Skeletal muscle satellite cell (primary cell): ENCODE measurements around the gene TP53BP1.

Source experiments
- H3K27me3 ChIP-seq: 2 replicates; pipeline ENCODE4 v1.7.0; 2013; ENCODE audit warnings: low read length; ENCODE audit not compliant: control insufficient read depth, insufficient read depth
- H3K36me3 ChIP-seq: 2 replicates; pipeline ENCODE4 v1.7.0; 2013; ENCODE audit warnings: mild to moderate bottlenecking, control low read depth, low read length; ENCODE audit not compliant: insufficient read depth
- H3K4me1 ChIP-seq: 2 replicates; pipeline ENCODE4 v1.7.0; 2013; ENCODE audit warnings: low read length; ENCODE audit not compliant: control insufficient read depth, insufficient read depth
- H3K4me2 ChIP-seq: 2 replicates; pipeline ENCODE4 v1.7.0; 2013; ENCODE audit warnings: mild to moderate bottlenecking, low read length
- H3K4me3 ChIP-seq: 2 replicates; pipeline ENCODE4 v1.7.0; 2013; ENCODE audit warnings: low read length
- H3K9ac ChIP-seq: 2 replicates; pipeline ENCODE4 v1.7.0; 2013; ENCODE audit warnings: mild to moderate bottlenecking, low read depth, low read length, moderate library complexity
- H3K9me3 ChIP-seq: replicated peaks from 2 replicates; pipeline ENCODE4 v1.7.0; 2013; ENCODE audit warnings: mild to moderate bottlenecking, control low read depth, low read length

TP53BP1 gene

DNA sequence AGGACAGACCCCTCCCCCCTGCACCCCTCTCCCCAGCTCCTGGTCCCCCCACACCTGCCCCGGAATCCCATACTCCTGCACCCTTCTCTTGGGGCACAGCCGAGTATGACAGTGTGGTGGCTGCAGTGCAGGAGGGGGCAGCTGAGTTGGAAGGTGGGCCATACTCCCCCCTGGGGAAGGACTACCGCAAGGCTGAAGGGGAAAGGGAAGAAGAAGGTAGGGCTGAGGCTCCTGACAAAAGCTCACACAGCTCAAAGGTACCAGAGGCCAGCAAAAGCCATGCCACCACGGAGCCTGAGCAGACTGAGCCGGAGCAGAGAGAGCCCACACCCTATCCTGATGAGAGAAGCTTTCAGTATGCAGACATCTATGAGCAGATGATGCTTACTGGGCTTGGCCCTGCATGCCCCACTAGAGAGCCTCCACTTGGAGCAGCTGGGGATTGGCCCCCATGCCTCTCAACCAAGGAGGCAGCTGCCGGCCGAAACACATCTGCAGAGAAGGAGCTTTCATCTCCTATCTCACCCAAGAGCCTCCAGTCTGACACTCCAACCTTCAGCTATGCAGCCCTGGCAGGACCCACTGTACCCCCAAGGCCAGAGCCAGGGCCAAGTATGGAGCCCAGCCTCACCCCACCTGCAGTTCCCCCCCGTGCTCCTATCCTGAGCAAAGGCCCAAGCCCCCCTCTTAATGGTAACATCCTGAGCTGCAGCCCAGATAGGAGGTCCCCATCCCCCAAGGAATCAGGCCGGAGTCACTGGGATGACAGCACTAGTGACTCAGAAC, 34.3 kb upstream of the TP53BP1 start:
- H3K4me2 ChIP-seq, result no peak overlapping the region
- H3K36me3 ChIP-seq, result peaks cover 42% of the 10 kb centered on the region
- H3K4me1 ChIP-seq, result no peaks in the 10 kb centered on the region
- H3K9ac ChIP-seq, result no peak overlapping the region
- no peaks in the 10 kb centered on the region for H3K27me3 ChIP-seq
- H3K9me3 ChIP-seq, result no peaks in the 10 kb centered on the region
- no peak overlapping the region for H3K4me3 ChIP-seq

DNA sequence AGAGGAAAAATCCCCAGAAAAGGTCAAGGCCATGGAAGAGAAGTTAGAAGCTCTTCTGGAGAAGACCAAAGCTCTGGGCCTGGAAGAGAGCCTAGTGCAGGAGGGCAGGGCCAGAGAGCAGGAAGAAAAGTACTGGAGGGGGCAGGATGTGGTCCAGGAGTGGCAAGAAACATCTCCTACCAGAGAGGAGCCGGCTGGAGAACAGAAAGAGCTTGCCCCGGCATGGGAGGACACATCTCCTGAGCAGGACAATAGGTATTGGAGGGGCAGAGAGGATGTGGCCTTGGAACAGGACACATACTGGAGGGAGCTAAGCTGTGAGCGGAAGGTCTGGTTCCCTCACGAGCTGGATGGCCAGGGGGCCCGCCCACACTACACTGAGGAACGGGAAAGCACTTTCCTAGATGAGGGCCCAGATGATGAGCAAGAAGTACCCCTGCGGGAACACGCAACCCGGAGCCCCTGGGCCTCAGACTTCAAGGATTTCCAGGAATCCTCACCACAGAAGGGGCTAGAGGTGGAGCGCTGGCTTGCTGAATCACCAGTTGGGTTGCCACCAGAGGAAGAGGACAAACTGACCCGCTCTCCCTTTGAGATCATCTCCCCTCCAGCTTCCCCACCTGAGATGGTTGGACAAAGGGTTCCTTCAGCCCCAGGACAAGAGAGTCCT, 33.4 kb upstream of the TP53BP1 start:
- Histone ChIP-seq H3K36me3 (peaks cover 50% of the 10 kb centered on the region), H3K27me3 (no peaks in the 10 kb centered on the region), H3K9ac (no peak overlapping the region), H3K4me2 (no peak overlapping the region), H3K4me3 (no peak overlapping the region), H3K4me1 (no peaks in the 10 kb centered on the region), H3K9me3 (no peaks in the 10 kb centered on the region)

DNA sequence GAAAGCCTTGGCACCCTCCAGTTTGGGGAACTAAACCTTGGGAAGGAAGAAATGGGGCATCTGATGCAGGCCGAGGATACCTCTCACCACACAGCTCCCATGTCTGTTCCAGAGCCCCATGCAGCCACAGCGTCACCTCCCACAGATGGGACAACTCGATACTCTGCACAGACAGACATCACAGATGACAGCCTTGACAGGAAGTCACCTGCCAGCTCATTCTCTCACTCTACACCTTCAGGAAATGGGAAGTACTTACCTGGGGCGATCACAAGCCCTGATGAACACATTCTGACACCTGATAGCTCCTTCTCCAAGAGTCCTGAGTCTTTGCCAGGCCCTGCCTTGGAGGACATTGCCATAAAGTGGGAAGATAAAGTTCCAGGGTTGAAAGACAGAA, 32.2 kb upstream of the TP53BP1 start:
- Histone ChIP-seq H3K27me3 (no peaks in the 10 kb centered on the region), H3K9ac (no peak overlapping the region), H3K4me2 (no peak overlapping the region), H3K4me1 (no peaks in the 10 kb centered on the region), H3K4me3 (no peak overlapping the region), H3K36me3 (peaks cover 59% of the 10 kb centered on the region), H3K9me3 (no peaks in the 10 kb centered on the region)

DNA sequence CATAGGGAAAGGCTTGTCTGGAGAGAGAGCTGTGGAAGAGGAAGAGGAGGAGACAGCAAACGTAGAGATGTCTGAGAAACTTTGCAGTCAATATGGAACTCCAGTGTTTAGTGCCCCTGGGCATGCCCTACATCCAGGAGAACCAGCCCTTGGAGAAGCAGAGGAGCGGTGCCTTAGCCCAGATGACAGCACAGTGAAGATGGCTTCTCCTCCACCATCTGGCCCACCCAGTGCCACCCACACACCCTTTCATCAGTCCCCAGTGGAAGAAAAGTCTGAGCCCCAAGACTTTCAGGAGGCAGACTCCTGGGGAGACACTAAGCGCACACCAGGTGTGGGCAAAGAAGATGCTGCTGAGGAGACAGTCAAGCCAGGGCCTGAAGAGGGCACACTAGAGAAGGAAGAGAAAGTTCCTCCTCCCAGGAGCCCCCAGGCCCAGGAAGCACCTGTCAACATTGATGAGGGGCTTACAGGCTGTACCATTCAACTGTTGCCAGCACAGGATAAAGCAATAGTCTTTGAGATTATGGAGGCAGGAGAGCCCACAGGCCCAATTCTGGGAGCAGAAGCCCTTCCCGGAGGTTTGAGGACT, 31.4 kb upstream of the TP53BP1 start:
- H3K9me3 ChIP-seq, result no peaks in the 10 kb centered on the region
- H3K9ac ChIP-seq, result no peak overlapping the region
- no peak overlapping the region for H3K4me2 ChIP-seq
- H3K4me3 ChIP-seq, result no peak overlapping the region
- peaks cover 59% of the 10 kb centered on the region for H3K36me3 ChIP-seq
- no peaks in the 10 kb centered on the region for H3K27me3 ChIP-seq
- peaks cover 2% of the 10 kb centered on the region for H3K4me1 ChIP-seq

DNA sequence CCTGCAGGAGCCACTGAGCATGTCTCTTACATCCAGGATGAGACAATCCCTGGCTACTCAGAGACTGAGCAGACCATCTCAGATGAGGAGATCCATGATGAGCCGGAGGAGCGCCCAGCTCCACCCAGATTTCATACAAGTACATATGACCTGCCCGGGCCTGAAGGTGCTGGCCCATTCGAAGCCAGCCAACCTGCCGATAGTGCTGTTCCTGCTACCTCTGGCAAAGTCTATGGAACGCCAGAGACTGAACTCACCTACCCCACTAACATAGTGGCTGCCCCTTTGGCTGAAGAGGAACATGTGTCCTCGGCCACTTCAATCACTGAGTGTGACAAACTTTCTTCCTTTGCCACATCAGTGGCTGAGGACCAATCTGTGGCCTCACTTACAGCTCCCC, 30.7 kb upstream of the TP53BP1 start:
- peaks cover 9% of the 10 kb centered on the region for H3K4me1 ChIP-seq
- no peak overlapping the region for H3K4me2 ChIP-seq
- H3K36me3 ChIP-seq, result peaks cover 59% of the 10 kb centered on the region
- H3K27me3 ChIP-seq, result no peaks in the 10 kb centered on the region
- H3K9me3 ChIP-seq, result no peaks in the 10 kb centered on the region
- H3K4me3 ChIP-seq, result no peak overlapping the region
- H3K9ac ChIP-seq, result no peak overlapping the region

DNA sequence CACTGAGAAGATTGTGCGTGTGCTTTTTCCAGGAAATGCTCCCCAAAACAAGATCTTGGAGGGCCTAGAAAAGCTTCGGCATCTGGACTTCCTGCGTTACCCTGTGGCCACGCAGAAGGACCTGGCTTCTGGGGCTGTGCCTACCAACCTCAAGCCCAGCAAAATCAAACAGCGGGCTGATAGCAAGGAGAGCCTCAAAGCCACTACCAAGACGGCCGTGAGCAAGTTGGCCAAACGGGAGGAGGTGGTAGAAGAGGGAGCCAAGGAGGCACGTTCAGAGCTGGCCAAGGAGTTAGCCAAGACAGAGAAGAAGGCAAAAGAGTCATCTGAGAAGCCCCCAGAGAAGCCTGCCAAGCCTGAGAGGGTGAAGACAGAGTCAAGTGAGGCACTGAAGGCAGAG, 29.3 kb upstream of the TP53BP1 start:
- Histone ChIP-seq H3K9me3 (no peaks in the 10 kb centered on the region), H3K4me2 (no peak overlapping the region), H3K9ac (no peak overlapping the region), H3K36me3 (peaks cover 59% of the 10 kb centered on the region), H3K27me3 (no peaks in the 10 kb centered on the region), H3K4me3 (no peak overlapping the region), H3K4me1 (peaks cover 18% of the 10 kb centered on the region)

DNA sequence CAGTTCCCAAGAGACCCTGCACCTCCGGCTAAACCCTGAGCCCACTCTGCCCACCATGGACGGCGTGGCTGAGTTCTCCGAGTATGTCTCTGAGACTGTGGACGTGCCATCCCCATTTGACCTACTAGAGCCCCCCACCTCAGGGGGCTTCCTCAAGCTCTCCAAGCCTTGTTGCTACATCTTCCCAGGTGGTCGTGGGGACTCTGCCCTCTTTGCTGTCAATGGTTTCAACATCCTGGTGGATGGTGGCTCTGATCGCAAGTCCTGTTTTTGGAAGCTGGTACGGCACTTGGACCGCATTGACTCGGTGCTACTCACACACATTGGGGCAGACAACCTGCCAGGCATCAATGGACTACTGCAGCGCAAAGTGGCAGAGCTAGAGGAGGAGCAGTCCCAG, 28.5 kb upstream of the TP53BP1 start:
- Histone ChIP-seq H3K4me2 (no peak overlapping the region), H3K4me3 (no peak overlapping the region), H3K27me3 (no peaks in the 10 kb centered on the region), H3K9me3 (no peaks in the 10 kb centered on the region), H3K4me1 (peaks cover 26% of the 10 kb centered on the region), H3K9ac (no peak overlapping the region), H3K36me3 (peaks cover 57% of the 10 kb centered on the region)

DNA sequence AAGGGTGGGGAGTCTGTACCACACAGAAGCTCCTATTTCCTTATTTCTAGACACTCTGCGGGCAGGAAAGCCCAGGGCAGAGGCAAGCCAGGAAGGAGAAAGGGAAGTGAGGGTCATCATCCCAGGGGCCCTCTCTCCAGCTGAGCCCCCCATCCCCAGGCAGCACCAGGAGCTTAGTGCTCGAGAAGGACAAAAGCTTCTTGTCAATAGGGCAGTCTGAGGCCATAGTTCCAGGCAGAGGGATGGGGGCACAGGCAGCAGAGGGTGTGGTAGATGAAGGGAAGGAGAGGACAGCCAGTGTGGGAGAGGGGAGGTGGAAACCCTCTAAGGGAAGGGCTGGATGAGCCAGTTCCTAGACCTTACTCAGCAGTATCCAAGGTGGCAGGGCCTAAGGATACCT, 27.2 kb upstream of the TP53BP1 start:
- Histone ChIP-seq H3K27me3 (no peaks in the 10 kb centered on the region), H3K9ac (no peak overlapping the region), H3K4me2 (no peak overlapping the region), H3K4me1 (peaks cover 38% of the 10 kb centered on the region), H3K9me3 (no peaks in the 10 kb centered on the region), H3K36me3 (peaks cover 44% of the 10 kb centered on the region), H3K4me3 (no peak overlapping the region)

DNA sequence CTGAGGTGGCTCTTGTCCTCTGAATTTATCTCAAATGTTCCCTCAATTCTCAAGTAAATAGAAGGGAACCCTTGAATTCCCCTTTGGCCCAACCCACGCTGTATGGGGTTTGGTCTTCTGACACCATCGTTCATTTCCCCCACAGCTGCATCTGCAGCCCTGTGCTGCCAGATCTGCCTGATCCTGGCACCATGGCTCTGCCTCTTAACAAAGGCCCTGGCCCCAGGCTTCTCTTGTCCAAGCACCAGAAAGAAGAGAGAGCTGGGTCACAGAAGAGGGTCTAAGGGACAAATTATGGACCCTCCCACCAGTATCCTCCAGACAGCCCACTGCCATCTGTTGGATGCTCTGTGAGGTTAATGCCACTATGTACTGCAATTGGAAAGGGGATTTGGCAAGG, 26.2 kb upstream of the TP53BP1 start:
- Histone ChIP-seq H3K4me1 (peaks cover 42% of the 10 kb centered on the region), H3K9me3 (no peaks in the 10 kb centered on the region), H3K27me3 (no peaks in the 10 kb centered on the region), H3K9ac (no peak overlapping the region), H3K4me2 (peak overlapping the region; percentile 94), H3K4me3 (peak overlapping the region; percentile 88), H3K36me3 (peaks cover 36% of the 10 kb centered on the region)

DNA sequence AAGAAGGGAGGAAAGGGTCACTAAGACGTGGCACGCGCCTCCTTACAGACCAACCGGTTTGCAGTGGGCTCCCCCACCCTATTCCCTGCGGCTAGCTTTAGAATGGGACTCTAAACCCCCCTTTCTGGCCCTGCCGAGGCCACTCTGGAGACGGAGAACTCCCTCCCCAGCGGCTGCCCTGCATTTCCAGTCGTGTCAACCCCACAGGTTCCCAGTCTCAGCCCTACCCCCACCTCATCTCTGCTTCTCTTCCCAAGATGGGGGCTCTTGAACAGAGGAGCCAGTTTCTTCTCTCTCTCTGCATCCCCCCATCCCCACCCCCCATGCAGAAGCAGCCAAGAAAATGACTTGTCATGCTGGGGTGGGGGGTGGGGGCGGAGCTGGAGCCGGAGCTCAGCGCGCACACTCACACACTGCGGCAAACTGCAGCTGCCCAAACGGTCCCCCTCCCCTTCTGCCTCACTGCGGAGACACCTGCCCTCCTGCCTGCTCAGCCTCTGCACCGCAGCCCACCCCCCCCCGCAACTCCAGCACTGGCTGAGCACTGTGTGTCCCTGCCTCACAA, 25.3 kb upstream of the TP53BP1 start:
- peaks cover 51% of the 10 kb centered on the region for H3K4me1 ChIP-seq
- H3K9ac ChIP-seq, result peak overlapping the region; percentile 82

DNA sequence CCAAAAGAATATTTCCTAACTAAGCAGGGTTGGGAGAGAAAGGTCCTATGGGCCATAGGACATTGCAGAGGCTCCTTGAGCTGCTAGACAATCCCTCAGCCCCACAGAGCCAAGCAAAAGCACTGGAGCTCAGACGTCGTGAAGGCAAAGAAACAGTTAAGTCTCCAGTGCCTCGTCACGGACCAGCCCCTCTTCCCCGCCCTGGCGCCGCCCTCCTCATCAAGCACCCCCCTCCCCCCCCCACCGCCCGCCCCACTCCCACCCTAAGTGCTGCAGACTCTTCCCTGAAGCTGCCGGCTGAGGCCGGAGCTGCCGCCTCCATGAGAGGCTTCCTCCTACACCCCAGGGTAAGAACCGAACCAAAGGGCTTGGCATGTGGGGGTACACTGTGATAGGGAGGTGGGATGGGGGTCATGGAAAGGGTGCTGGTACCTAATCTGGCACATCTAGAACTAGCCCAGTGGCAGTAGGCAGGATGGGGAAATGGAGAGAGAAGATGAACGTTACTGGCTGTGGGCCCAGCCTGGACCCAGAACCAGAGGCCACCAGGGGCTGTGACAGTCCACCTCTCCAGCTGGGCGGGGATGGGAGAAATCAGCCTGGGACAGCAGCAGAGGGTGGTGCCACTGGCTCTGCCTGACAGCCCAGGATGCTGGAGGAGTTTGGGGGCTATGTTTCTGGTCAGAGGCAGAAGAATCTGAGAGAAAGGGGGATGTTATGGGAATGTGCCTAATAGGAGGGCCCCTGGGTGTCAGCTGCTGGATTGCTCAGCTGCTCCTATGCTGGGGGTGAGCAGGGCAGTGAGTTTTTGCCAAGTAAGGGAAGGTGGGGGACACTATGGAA, 24.6 kb upstream of the TP53BP1 start, which contains the start of gene MAP1A:
MAP1A (plus strand) TSS at position 255 of the 843 bp plus-strand sequence. CDS start 3,866 bp downstream, outside the sequence.
- Histone ChIP-seq H3K36me3 (peaks cover 21% of the 10 kb centered on the region), H3K4me3 (peak within 1 kb of the TSS; percentile 88), H3K4me2 (peak within 1 kb of the TSS; percentile 94), H3K4me1 (peaks cover 52% of the 10 kb centered on the region), H3K9ac (peak within 1 kb of the TSS; percentile 82), H3K9me3 (no peaks in the 10 kb centered on the region), H3K27me3 (no peaks in the 10 kb centered on the region)

More for the DNA sequence above, 25.3 kb upstream of the TP53BP1 start:
- peaks cover 27% of the 10 kb centered on the region for H3K36me3 ChIP-seq
- peak overlapping the region; percentile 88 for H3K4me3 ChIP-seq
- peak overlapping the region; percentile 94 for H3K4me2 ChIP-seq
- no peaks in the 10 kb centered on the region for H3K27me3 ChIP-seq
- H3K9me3 ChIP-seq, result no peaks in the 10 kb centered on the region
